ENCODE data around the gene LASP1NB.

Gene LASP1NB

GRCh38 chr17:38896346-38896954 is 29.0 kb upstream of the LASP1NB start:
- Histone ChIP-seq H4K20me1 (ENCODE audit: insufficient read depth, low read length) (peaks cover 68% of the 10 kb centered on the region), H3K79me2 (ENCODE audit: insufficient read depth, low read length) (peaks cover 81% of the 10 kb centered on the region), H3K9me3 (ENCODE audit: low read depth, low read length) (no peaks in the 10 kb centered on the region), H3K4me1 (ENCODE audit: insufficient read depth, low read length) (peaks cover 62% of the 10 kb centered on the region), H3K27me3 (ENCODE audit: insufficient read depth, low read length) (no peaks in the 10 kb centered on the region), H3K4me2 (ENCODE audit: insufficient read depth, low read length) (no peak overlapping the region), H3K27ac (ENCODE audit: low read depth, low read length) (peak overlapping the region; percentile 53), H3K4me3 (ENCODE audit: insufficient read depth, low read length) (no peak overlapping the region), H2AFZ (ENCODE audit: low read length) (no peak overlapping the region), H3K36me3 (ENCODE audit: insufficient read depth, low read length) (peaks cover 79% of the 10 kb centered on the region)
- TF ChIP-seq CTCF (IDR thresholded peaks at IDR 0.05; ENCODE audit: extremely low read depth, low read depth, low read length), result no peak
- DNase-seq (ENCODE audit: insufficient read length, low spot score, missing footprints), result peak; percentile 66

GRCh38 chr17:38897176-38897575 is 28.2 kb upstream of the LASP1NB start:
- no peaks in the 10 kb centered on the region for H3K27me3 ChIP-seq (ENCODE audit: insufficient read depth, low read length)
- peaks cover 81% of the 10 kb centered on the region for H3K79me2 ChIP-seq (ENCODE audit: insufficient read depth, low read length)
- peaks cover 75% of the 10 kb centered on the region for H3K36me3 ChIP-seq (ENCODE audit: insufficient read depth, low read length)
- no peak overlapping the region for H3K4me2 ChIP-seq (ENCODE audit: insufficient read depth, low read length)
- H2AFZ ChIP-seq (ENCODE audit: low read length), result no peak overlapping the region
- H3K4me1 ChIP-seq (ENCODE audit: insufficient read depth, low read length), result peaks cover 64% of the 10 kb centered on the region
- peaks cover 68% of the 10 kb centered on the region for H4K20me1 ChIP-seq (ENCODE audit: insufficient read depth, low read length)
- TF ChIP-seq CTCF (IDR thresholded peaks at IDR 0.05; ENCODE audit: extremely low read depth, low read depth, low read length), result no peak
- DNase-seq (ENCODE audit: insufficient read length, low spot score, missing footprints), result peak; percentile 91
- H3K27ac ChIP-seq (ENCODE audit: low read depth, low read length), result peak overlapping the region; percentile 53
- H3K4me3 ChIP-seq (ENCODE audit: insufficient read depth, low read length), result no peak overlapping the region
- no peaks in the 10 kb centered on the region for H3K9me3 ChIP-seq (ENCODE audit: low read depth, low read length)

- H2AFZ ChIP-seq (ENCODE audit: low read length), result no peak overlapping the region
- peaks cover 79% of the 10 kb centered on the region for H3K79me2 ChIP-seq (ENCODE audit: insufficient read depth, low read length)
- H3K4me1 ChIP-seq (ENCODE audit: insufficient read depth, low read length), result peaks cover 63% of the 10 kb centered on the region
- peaks cover 69% of the 10 kb centered on the region for H4K20me1 ChIP-seq (ENCODE audit: insufficient read depth, low read length)
- no peaks in the 10 kb centered on the region for H3K27me3 ChIP-seq (ENCODE audit: insufficient read depth, low read length)
- no peak overlapping the region for H3K4me2 ChIP-seq (ENCODE audit: insufficient read depth, low read length)
- no peak for TF ChIP-seq CTCF (IDR thresholded peaks at IDR 0.05; ENCODE audit: extremely low read depth, low read depth, low read length)
- peak; percentile 74 for DNase-seq (ENCODE audit: insufficient read length, low spot score, missing footprints)
- peaks cover 73% of the 10 kb centered on the region for H3K36me3 ChIP-seq (ENCODE audit: insufficient read depth, low read length)
- H3K9me3 ChIP-seq (ENCODE audit: low read depth, low read length), result no peaks in the 10 kb centered on the region
- peak overlapping the region; percentile 53 for H3K27ac ChIP-seq (ENCODE audit: low read depth, low read length)
- H3K4me3 ChIP-seq (ENCODE audit: insufficient read depth, low read length), result no peak overlapping the region
Observed at GRCh38 chr17:38897671-38898290, 27.6 kb upstream of the LASP1NB start.

GRCh38 chr17:38898291-38898679 is 27.1 kb upstream of the LASP1NB start:
- peaks cover 58% of the 10 kb centered on the region for H3K4me1 ChIP-seq (ENCODE audit: insufficient read depth, low read length)
- peaks cover 79% of the 10 kb centered on the region for H3K79me2 ChIP-seq (ENCODE audit: insufficient read depth, low read length)
- H3K27ac ChIP-seq (ENCODE audit: low read depth, low read length), result peak overlapping the region; percentile 25

More at GRCh38 chr17:38898291-38898679, 27.1 kb upstream of the LASP1NB start:
- Histone ChIP-seq H3K4me2 (ENCODE audit: insufficient read depth, low read length) (no peak overlapping the region), H3K36me3 (ENCODE audit: insufficient read depth, low read length) (peaks cover 73% of the 10 kb centered on the region), H4K20me1 (ENCODE audit: insufficient read depth, low read length) (peaks cover 69% of the 10 kb centered on the region), H3K4me3 (ENCODE audit: insufficient read depth, low read length) (no peak overlapping the region), H2AFZ (ENCODE audit: low read length) (no peak overlapping the region), H3K27me3 (ENCODE audit: insufficient read depth, low read length) (no peaks in the 10 kb centered on the region), H3K9me3 (ENCODE audit: low read depth, low read length) (no peaks in the 10 kb centered on the region)
- TF ChIP-seq CTCF (IDR thresholded peaks at IDR 0.05; ENCODE audit: extremely low read depth, low read depth, low read length), result no peak
- peak; percentile 26 for DNase-seq (ENCODE audit: insufficient read length, low spot score, missing footprints)

Measured in osteoblast (primary cell).